NCI-H2196 treated with DMSO at 0.1 percent for 48 hours (cell line): ENCODE data around the gene SOX10.

Experiments used
- DNase-seq: peaks from one replicate; lab custom pipeline; 2025; ENCODE audit not compliant: unreplicated experiment; lab: John Stamatoyannopoulos, UW

Gene SOX10

GRCh38 chr22:37983860-37984791 is at the start of gene SOX10:
Gene SOX10, minus strand, starts transcription at chr22:37984555. Its CDS starts 771 bp downstream, at chr22:37983784.
- DNase-seq = no peak

- no peak for DNase-seq
These were observed 49.3 kb upstream of the SOX10 start for GRCh38 chr22:38033522-38034277.

GRCh38 chr22:38032681-38033521 is 48.5 kb upstream of the SOX10 start:
- no peak for DNase-seq

- DNase-seq = no peak
These were observed 47.1 kb upstream of the SOX10 start for GRCh38 chr22:38031491-38031890.

- DNase-seq = no peak
These were observed 46.2 kb upstream of the SOX10 start for GRCh38 chr22:38030311-38031133.

- no peak for DNase-seq
These were observed 45.5 kb upstream of the SOX10 start for GRCh38 chr22:38029901-38030300.

- DNase-seq = no peak
These were observed 45.0 kb upstream of the SOX10 start for GRCh38 chr22:38029370-38029769.

- DNase-seq = no peak
These were observed 44.2 kb upstream of the SOX10 start for GRCh38 chr22:38028344-38029130.

- no peak for DNase-seq
These were observed 43.1 kb upstream of the SOX10 start for GRCh38 chr22:38027487-38027886.

- DNase-seq = no peak
These were observed 42.1 kb upstream of the SOX10 start for GRCh38 chr22:38026130-38027111.

- DNase-seq = no peak
These were observed 41.2 kb upstream of the SOX10 start for GRCh38 chr22:38025514-38025913.

GRCh38 chr22:38023045-38023444 is 38.7 kb upstream of the SOX10 start:
- no peak for DNase-seq

- DNase-seq = no peak
These were observed 36.9 kb upstream of the SOX10 start for GRCh38 chr22:38021206-38021605.

GRCh38 chr22:38018938-38019827 is 34.8 kb upstream of the SOX10 start:
- no peak for DNase-seq

GRCh38 chr22:38017939-38018885 is 33.9 kb upstream of the SOX10 start:
- DNase-seq = no peak

- no peak for DNase-seq
These were observed 33.0 kb upstream of the SOX10 start for GRCh38 chr22:38017272-38017920.
